Renal cortical epithelial cell (primary cell): ENCODE measurements around the gene SRGAP2C. TPM values are rescaled to one million over a fixed set of nuclear protein-coding genes. Genes with fewer than 3 reads are reported as not detected.
"Not testable (repeated sequence)": the region's sequence is repeated elsewhere in the genome, so short reads cannot be mapped to it uniquely, and the experiment has no call there.

Experiments
- DNase-seq: peaks from one replicate; pipeline ENCODE4 v3.0.0-alpha.2; 2011; ENCODE audit warnings: low read depth
- total RNA-seq: library from RNA; depleted of rRNA; stranded (reverse); fragments of >200 nt; gene quantifications from 2 replicates; pipeline ENCODE4 v1.2.3, GENCODE V29; 2014

SRGAP2C gene
- total RNA-seq, 1 donor from 2014 or later, result 16.1 TPM

DNA sequence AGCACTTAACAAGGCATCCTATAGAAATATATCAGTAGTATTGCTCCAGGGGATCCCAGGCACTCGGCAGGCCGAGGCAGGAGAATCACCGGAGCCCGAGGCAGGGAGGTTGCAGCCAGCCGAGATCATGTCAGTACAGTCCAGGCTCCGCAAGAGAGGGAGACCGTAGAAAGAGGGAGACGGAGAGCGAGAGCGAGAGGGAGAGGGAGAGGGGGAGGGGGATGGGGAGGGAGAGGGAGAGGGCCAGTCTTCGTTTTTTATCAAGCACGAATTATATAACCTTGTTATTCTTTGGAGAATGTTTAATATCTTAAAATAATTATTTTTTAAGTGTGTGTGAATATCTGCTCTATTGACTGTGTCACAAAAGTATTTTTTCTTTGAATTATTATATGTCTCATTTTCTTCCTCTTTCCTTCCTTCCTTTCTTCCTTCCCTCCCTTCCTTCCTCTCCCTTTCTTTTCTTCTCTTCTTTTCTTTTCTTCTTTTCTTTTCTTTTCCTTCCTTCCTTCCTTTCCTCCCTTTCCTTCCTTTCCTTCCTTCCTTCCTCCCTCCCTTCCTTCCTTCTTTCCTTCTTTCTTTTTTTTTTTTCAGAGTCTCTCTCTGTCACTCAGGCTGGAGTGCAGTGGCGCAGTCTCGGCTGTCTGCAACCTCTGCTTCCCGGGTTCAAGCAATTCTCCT lies 233.7 kb downstream of the SRGAP2C start:
- DNase-seq, result no peak

DNA sequence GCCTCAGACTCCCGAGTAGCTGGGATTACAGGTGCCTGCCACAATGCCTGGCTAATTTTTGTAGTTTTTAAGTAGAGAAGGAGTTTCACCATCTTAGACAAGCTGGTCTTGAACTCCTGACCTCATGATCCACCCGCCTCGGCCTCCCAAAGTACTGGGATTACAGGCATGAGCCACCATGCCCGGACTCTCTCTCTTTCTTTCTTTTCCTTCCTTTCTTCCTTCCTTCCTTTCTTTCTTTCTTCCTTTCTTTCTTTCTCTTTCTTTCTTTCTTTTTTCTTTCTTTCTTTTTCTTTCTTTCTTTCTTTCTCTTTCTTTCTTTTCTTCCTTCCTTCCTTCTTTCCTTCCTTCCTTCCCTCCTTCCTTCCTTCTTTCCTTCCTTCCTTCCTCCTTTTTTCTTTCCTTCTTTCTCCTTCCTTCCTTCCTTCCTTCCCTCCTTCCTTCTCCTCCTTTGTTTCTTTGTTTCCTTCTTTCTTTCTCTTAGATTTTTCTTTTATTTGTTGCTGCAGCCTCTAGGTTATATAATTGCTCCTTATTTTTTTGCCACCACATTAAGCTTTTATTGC lies 234.4 kb downstream of the SRGAP2C start:
- DNase-seq, result not testable (repeated sequence)

DNA sequence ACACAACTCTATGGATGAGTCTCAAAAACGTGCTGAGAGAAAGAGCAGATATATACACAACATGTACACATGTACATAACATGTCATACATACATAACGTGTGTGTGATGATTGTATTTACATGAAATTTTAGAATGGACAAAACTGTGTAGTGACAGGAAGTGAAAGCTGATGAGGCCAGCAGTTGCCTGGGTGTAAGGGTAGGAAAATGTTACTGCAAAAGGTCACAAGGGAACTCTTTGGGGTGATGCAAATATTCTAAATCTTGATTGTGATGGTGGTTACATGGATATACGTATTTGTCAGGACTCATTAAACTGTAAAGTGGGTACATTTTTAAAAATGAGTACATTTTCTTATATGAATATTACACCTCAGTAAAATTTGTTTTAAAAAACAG lies 236.7 kb downstream of the SRGAP2C start:
- not testable (repeated sequence) for DNase-seq

DNA sequence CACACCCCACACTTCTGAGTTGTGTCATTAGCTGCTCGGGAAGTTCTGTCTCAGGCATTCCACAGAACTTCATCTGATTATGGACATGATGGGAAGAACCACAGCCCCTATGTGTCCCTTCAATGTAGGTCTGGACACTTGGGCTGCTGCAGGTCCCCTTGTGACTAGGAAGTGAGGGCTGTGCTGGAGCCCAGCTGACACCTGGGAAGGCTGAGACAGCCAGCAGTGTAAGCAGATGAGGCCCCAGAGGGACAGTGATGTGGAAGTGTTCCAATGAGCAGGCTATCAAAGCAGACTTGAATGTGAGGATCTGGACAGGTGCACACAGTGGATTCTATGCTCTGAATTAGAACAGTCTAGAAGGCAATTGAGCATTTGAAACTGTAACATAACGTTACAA lies 239.2 kb downstream of the SRGAP2C start:
- DNase-seq, result not testable (repeated sequence)

DNA sequence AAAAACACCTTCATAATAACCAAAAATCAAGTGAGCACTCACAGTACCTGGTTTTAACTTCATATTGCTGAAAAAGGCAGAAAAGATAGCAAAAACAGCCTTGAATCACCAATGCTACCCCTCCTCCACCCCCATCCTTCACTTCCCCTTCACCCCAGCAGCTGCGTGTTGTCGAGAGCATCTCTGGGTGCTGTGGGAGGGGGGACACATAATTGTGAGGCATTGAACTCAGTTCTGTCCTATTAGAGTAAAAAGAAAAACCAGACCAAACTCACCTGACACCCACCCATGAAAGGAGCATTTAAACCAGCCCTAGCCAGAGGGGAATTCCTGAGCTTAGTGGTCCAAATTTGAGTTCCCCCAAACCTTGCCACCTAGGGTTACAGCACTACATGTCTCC lies 248.7 kb downstream of the SRGAP2C start:
- DNase-seq, result not testable (repeated sequence)

DNA sequence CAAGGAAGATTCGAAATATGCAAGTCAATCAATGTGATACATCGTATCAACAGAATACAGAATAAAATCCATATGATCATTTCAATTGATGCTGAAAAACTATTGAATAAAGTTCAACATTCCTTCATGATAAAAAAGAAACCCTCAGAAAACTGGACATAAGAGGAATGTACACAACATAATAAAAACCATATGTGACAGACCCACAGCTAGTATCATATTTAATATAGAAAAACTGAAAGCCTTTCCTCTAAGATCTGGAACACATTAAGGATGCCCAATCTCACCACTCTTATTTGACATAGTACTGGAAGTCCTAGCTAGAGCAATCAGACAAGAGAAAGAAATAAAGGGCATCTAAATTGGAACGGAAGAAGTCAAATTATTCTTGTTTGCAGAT lies 254.1 kb downstream of the SRGAP2C start:
- not testable (repeated sequence) for DNase-seq

DNA sequence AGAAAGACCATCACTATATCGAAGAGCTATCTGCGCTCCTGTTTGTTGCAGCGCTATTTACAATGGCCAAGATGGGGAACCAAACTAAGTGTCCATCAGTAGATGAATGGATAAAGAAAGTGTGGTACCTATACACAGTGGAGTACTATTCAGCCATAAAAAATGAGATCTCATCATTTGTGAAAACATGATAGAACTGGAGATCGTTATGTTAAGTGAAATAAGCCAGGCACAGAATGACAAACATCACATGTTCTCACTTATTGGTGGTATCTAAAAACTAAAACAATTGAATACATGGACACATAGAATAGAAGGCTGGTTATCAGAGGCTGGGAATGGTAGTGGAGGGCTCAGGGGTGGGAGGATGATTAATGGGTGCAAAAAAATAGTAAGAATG lies 256.2 kb downstream of the SRGAP2C start:
- DNase-seq, result no peak

Other genes with a start within 250 kb of the SRGAP2C start
- gene FAM72B, start 635 bp upstream of the SRGAP2C start, total RNA-seq, result 0.30 and 0.52 TPM in 2 replicates